ENCODE measurements around the gene BUB3.

- TF ChIP-seq MAX (IDR thresholded peaks at IDR 0.05; ENCODE audit: low read depth, low read length) (no peak), CTCF (IDR thresholded peaks at IDR 0.05; ENCODE audit: low read depth, low read length) (no peak)
Measured at GRCh38 chr10:123145542-123146012, 8.6 kb upstream of the BUB3 start.
